GM18505 (cell line): ENCODE measurements around the gene SMYD3.

Source experiments
- ATAC-seq: cut with Tn5 transposase; IDR thresholded peaks from one replicate; pipeline ENCODE4 v1.9.1; 2021; ENCODE audit not compliant: unreplicated experiment
- POLR2A ChIP-seq: IDR thresholded peaks from 4 replicates; pipeline ENCODE4 v1.6.1; 2011; ENCODE audit warnings: borderline replicate concordance; ENCODE audit not compliant: insufficient read depth, insufficient read length; ENCODE audit errors: extremely low read depth

The SMYD3 gene

DNA sequence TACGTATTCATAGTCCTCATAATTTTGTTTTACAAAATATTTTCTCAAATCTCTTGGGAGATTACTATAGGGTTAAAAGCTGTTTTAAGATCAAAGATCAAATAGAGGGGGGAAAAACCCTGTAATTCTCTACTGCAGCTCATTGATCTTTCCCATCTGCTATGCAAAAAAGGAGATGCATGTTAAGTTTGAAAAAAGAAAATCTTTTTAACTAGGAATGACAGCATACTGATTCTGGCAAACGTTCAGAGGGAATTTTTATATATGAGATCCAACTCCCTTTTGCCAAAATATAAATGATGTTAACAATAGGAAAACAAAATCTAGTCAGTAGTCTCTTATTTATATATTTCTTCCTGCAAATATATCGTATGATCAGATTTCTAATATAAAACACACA, 69.1 kb downstream of the SMYD3 start:
- TF ChIP-seq POLR2A: no peak
- no peak for ATAC-seq

- no peak for TF ChIP-seq POLR2A
- ATAC-seq: no peak
These were observed 71.5 kb downstream of the SMYD3 start for GRCh38 chr1:246435421-246436041.

DNA sequence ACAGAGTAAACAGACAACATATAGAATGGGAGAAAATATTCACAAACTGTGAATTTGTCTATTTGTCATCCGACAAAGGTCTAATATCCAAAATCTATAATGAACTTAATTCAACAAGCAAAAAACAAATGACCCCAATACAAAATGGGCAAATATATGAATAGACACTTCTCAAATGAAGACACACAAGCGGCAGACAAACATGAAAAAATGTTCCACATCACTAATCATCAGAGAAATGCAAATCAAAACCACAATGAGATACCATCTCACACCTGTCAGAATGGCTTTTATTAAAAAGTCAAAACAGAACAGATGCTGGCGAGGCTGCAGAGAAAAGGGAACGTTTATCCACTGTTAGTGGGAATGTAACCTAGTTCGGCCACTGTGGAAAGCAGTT, 72.7 kb downstream of the SMYD3 start:
- ATAC-seq: no peak
- TF ChIP-seq POLR2A: no peak

DNA sequence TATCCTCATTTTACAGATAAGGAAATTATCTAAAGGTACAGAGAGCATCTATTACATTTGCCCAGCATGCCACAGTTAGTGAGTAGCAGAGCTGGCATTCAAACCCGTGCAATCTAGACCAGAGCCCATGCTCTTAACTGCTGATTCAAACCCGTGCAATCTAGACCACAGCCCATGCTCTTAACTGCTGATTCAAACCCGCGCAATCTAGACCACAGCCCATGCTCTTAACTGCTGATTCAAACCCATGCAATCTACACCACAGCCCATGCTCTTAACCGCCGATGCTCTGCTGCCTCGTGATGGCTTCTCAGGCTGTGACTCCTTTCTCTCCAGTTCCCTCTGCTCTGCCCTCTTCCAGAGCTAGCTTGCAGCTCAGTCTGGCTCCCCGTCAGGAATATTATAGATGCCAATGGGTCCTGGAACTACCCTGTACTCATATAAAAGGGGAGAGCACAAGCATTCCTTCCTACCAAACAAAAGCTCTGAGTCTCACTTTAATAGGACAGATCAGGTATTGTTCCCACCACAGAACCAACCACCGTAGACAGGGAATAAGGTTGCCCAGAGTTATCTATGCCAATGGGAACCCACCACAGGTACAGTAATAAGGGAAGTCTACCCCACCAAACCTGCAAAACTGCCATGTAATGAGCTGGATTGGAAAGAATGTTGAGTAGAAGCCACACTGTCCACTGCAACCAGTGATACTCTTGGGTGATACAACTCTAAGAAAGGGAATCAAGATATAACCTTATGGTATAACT, 78.4 kb downstream of the SMYD3 start:
- TF ChIP-seq POLR2A: no peak
- no peak for ATAC-seq

GRCh38 chr1:246427611-246428010, 79.5 kb downstream of the SMYD3 start:
- ATAC-seq: no peak
- no peak for TF ChIP-seq POLR2A

- no peak for ATAC-seq
These were observed 81.2 kb downstream of the SMYD3 start for GRCh38 chr1:246425895-246426294.

GRCh38 chr1:246425139-246425794, 81.8 kb downstream of the SMYD3 start:
- no peak for ATAC-seq
- TF ChIP-seq POLR2A: no peak

More at GRCh38 chr1:246425895-246426294, 81.2 kb downstream of the SMYD3 start:
- no peak for TF ChIP-seq POLR2A

GRCh38 chr1:246420300-246420699, 86.8 kb downstream of the SMYD3 start:
- TF ChIP-seq POLR2A: no peak
- ATAC-seq: no peak

DNA sequence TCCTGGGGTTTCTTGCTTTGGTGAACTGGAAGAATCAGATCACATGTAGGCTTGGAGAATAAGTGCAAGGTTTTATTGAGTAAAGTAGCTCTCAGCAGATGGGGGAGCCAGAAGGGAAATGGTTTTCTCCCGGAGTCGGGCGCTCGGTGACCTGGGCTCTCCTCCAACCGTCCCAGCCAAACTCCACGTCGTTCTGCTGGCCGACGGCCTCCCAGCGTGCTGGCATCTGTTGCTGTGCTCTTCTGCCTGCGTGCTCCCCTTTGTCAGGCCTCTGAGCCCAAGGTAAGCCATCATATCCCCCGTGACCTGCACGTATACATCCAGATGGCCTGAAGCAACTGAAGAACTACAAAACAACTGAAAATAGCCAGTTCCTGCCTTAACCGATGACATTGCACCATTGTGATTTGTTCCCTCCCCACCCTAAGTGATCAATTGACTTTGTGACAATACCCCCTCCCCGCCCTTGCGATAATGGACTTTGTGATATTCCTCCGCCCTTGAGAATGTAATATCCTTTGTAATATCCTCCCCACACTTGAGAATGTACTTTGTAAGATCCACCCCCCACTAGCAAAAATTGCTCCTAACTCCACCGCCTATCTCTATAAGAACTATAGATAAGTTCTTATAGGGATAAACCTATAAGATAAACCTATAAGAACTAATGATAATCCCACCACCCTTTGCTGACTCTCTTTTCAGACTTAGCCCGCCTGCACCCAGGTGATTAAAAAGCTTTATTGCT, 88.3 kb downstream of the SMYD3 start:
- no peak for ATAC-seq
- TF ChIP-seq POLR2A: no peak

DNA sequence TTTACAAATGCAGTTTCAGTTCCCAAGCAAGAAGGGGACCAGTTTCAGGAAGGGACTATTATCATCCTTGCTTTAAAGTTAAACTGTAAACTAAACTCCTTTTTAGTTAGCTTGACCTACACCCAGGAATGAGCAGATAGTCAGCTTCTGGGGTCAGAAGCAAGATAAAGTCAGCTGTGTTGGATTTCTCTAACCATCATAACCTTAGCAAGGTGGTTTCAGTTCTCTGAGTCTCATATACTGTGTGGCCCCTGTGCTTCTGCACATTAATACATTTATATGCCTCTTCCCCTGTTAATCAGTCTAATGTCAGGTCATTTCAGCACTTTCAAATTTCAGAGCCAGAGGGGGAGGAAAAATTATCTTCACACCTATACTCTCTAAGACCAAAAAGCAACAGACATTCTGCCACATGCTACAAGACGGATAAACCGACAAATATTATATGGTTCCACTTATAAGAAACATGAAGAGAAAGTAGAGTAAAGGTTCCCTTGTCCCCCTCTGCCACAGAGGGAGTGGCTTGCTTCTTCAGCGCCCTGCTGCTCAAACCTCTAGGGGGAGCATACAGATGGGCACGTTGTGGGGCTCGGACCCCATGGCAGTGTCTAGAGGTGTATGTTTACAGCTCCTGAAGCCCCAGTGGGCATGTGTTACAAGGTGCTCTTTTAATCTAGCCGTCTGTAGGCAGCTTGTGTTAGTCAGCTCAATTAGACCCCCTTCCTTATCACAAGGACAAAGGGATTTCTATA, 89.1 kb downstream of the SMYD3 start:
- TF ChIP-seq POLR2A: no peak

GRCh38 chr1:246417152-246417812, 89.8 kb downstream of the SMYD3 start:
- no peak for ATAC-seq

More for the DNA sequence above, 89.1 kb downstream of the SMYD3 start:
- no peak for ATAC-seq

GRCh38 chr1:246416261-246416660, 90.8 kb downstream of the SMYD3 start:
- no peak for ATAC-seq
- no peak for TF ChIP-seq POLR2A

More at GRCh38 chr1:246417152-246417812, 89.8 kb downstream of the SMYD3 start:
- TF ChIP-seq POLR2A: no peak
